ENCODE data around the gene TAS2R38.

DNA sequence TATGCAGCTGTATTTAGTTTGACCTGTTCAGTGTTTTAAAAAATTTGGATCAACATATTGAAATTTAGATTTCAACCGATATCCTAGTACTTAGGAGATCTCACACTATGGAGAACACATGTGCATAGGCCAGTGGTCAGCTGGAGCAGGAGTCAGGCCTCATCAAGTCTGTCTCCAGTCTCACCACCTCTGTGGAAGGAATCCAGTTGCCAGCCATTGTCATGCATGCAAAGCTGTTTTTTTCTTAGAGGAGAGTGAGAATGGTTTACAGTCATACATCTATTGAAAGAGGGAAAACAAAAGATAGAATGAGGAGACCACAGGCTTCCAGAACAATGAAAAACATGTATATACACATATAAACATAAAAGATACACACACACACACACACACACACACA is 19.2 kb downstream of the TAS2R38 start:
- TF ChIP-seq ZNF274 (IDR thresholded peaks at IDR 0.05; ENCODE audit: low read depth, low read length): no peak
- no peak for TF ChIP-seq YY1 (IDR thresholded peaks at IDR 0.05; ENCODE audit: insufficient read depth, insufficient read length)
- no peak for TF ChIP-seq SUZ12 (IDR thresholded peaks at IDR 0.05; ENCODE audit: extremely low read depth, insufficient read depth, insufficient read length)
